DOHH2 (cell line): ENCODE measurements around the gene GLCE.

ENCODE experiments used
- H3F3A ChIP-seq: fragments of 200-600 bp; sonication (generic), shearing (Covaris generic); 2 replicates; pipeline ENCODE4 v1.6.0; 2016; ENCODE audit warnings: antibody characterized with exemption, mild to moderate bottlenecking; ENCODE audit not compliant: control insufficient read depth, insufficient read depth
- H3K27ac ChIP-seq: fragments of 200-600 bp; sonication (generic); 2 replicates; pipeline ENCODE4 v1.5.1; 2014; ENCODE audit warnings: low read depth, mild to moderate bottlenecking, low read length, moderate library complexity
- H3K27me3 ChIP-seq: fragments of 200-600 bp; sonication (generic); 2 replicates; pipeline ENCODE4 v1.6.1; 2014; ENCODE audit warnings: mild to moderate bottlenecking, low read length, mixed read lengths; ENCODE audit not compliant: control insufficient read depth
- H3K36me3 ChIP-seq: fragments of 200-600 bp; sonication (generic); 2 replicates; pipeline ENCODE4 v1.6.1; 2014; ENCODE audit warnings: mild to moderate bottlenecking, low read length, moderate library complexity, mixed read lengths; ENCODE audit not compliant: control insufficient read depth
- H3K4me1 ChIP-seq: fragments of 200-600 bp; sonication (generic); 2 replicates; pipeline ENCODE4 v1.6.1; 2014; ENCODE audit warnings: mild to moderate bottlenecking, low read length, mixed read lengths; ENCODE audit not compliant: control insufficient read depth
- H3K4me2 ChIP-seq: fragments of 200-600 bp; sonication (generic); 2 replicates; pipeline ENCODE4 v1.6.0; 2014; ENCODE audit warnings: mild to moderate bottlenecking, low read length, moderate library complexity
- H3K4me3 ChIP-seq: fragments of 200-600 bp; sonication (generic); 2 replicates; pipeline ENCODE4 v1.5.1; 2014; ENCODE audit warnings: mild to moderate bottlenecking, low read length, mixed read lengths
- H3K79me2 ChIP-seq: fragments of 200-600 bp; sonication (generic); 2 replicates; pipeline ENCODE4 v1.6.1; 2014; ENCODE audit warnings: mild to moderate bottlenecking, low read length, mixed read lengths; ENCODE audit not compliant: control insufficient read depth
- H3K9me2 ChIP-seq: fragments of 200-600 bp; sonication (generic); replicated peaks from 2 replicates; pipeline ENCODE4 v1.6.1; 2014; ENCODE audit warnings: mild to moderate bottlenecking, low read length, mixed read lengths; ENCODE audit not compliant: control insufficient read depth
- H3K9me3 ChIP-seq: fragments of 200-600 bp; sonication (generic); 2 replicates; pipeline ENCODE4 v1.6.1; 2014; ENCODE audit warnings: antibody characterized with exemption, low read length, mixed read lengths; ENCODE audit not compliant: control insufficient read depth, insufficient read depth
- H4K20me1 ChIP-seq: fragments of 200-600 bp; sonication (generic); 2 replicates; pipeline ENCODE4 v1.6.0; 2014; ENCODE audit warnings: low read depth, mild to moderate bottlenecking, antibody characterized with exemption, low read length, moderate library complexity; ENCODE audit not compliant: control insufficient read depth, insufficient read depth
- CTCF ChIP-seq: fragments of 200-600 bp; sonication (generic); IDR thresholded peaks from one replicate; pipeline ENCODE4 v1.5.1; 2014; ENCODE audit warnings: antibody characterized with exemption, mild to moderate bottlenecking, low read depth, low read length; ENCODE audit not compliant: poor library complexity, severe bottlenecking
- EZH2phosphoT487 ChIP-seq: fragments of 200-600 bp; sonication (generic); IDR thresholded peaks from 2 replicates; pipeline ENCODE4 v1.6.1; 2017; ENCODE audit warnings: borderline replicate concordance, mild to moderate bottlenecking, antibody characterized with exemption, low read length, moderate library complexity, mixed read lengths

The GLCE gene

DNA sequence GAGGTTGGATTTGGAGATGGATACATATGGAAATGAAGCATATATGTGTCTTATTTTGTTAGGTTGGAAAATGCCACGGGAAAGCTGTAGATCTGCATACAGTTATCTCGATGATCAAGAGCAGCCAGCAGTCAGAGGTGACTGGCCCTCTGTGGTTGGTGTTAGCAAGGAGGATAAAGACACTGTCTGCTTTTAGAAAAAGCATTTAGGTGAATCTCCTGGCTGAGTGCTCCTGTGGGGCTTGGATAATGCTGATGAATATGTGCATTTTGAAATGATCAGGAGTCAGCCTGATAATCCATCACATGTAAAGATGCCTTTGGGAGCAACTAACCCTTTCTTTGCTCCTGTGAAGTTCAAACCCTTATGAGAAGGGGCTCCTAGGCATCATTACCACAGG, 24.9 kb upstream of the GLCE start:
- H3K79me2 ChIP-seq: no peaks in the 10 kb centered on the region
- TF ChIP-seq EZH2phosphoT487 (no peak), CTCF (no peak)
- no peak overlapping the region for H3K27ac ChIP-seq
- no peaks in the 10 kb centered on the region for H3K9me2 ChIP-seq
- peaks cover 14% of the 10 kb centered on the region for H3K4me1 ChIP-seq
- no peaks in the 10 kb centered on the region for H4K20me1 ChIP-seq
- no peaks in the 10 kb centered on the region for H3F3A ChIP-seq
- no peak overlapping the region for H3K4me3 ChIP-seq
- H3K27me3 ChIP-seq: peaks cover 4% of the 10 kb centered on the region; the same call in 1 of the 2 replicates
- no peaks in the 10 kb centered on the region for H3K36me3 ChIP-seq
- H3K9me3 ChIP-seq: no peaks in the 10 kb centered on the region
- no peak overlapping the region for H3K4me2 ChIP-seq

GRCh38 chr15:69138963-69139362, 21.5 kb upstream of the GLCE start:
- Histone ChIP-seq H3K4me2 (no peak overlapping the region), H3K36me3 (no peaks in the 10 kb centered on the region), H3K79me2 (no peaks in the 10 kb centered on the region), H3K9me2 (no peaks in the 10 kb centered on the region), H3K4me1 (no peaks in the 10 kb centered on the region), H3K27me3 (peaks cover 25% of the 10 kb centered on the region), H4K20me1 (no peaks in the 10 kb centered on the region), H3K9me3 (no peaks in the 10 kb centered on the region), H3K27ac (no peak overlapping the region), H3K4me3 (no peak overlapping the region), H3F3A (no peaks in the 10 kb centered on the region)
- TF ChIP-seq EZH2phosphoT487 (no peak), CTCF (no peak)

- Histone ChIP-seq H3K4me3 (no peak overlapping the region), H3K27me3 (peaks cover 32% of the 10 kb centered on the region), H3K9me2 (no peaks in the 10 kb centered on the region), H3K9me3 (no peaks in the 10 kb centered on the region), H3F3A (no peaks in the 10 kb centered on the region), H3K27ac (no peak overlapping the region), H3K79me2 (no peaks in the 10 kb centered on the region), H3K36me3 (no peaks in the 10 kb centered on the region), H3K4me1 (no peaks in the 10 kb centered on the region), H3K4me2 (no peak overlapping the region), H4K20me1 (no peaks in the 10 kb centered on the region)
- TF ChIP-seq EZH2phosphoT487: no peak
- TF ChIP-seq CTCF: no peak
Measured at GRCh38 chr15:69140306-69140705, 20.1 kb upstream of the GLCE start.

- no peak overlapping the region for H3K4me2 ChIP-seq
- no peak overlapping the region for H3K27ac ChIP-seq
- H3K9me3 ChIP-seq: no peaks in the 10 kb centered on the region
- no peaks in the 10 kb centered on the region for H3K4me1 ChIP-seq
- no peaks in the 10 kb centered on the region for H3K9me2 ChIP-seq
- no peaks in the 10 kb centered on the region for H3F3A ChIP-seq
- TF ChIP-seq EZH2phosphoT487: no peak
- no peak for TF ChIP-seq CTCF
- H3K79me2 ChIP-seq: no peaks in the 10 kb centered on the region
- no peaks in the 10 kb centered on the region for H3K36me3 ChIP-seq
- no peak overlapping the region for H3K4me3 ChIP-seq
- H3K27me3 ChIP-seq: peaks cover 38% of the 10 kb centered on the region
- H4K20me1 ChIP-seq: no peaks in the 10 kb centered on the region
Measured at GRCh38 chr15:69141286-69141701, 19.1 kb upstream of the GLCE start.
